Mucosa of descending colon (tissue), 3 donors: ENCODE measurements around the gene CORO1C. TPM values are rescaled to one million over a fixed set of nuclear protein-coding genes. Genes with fewer than 3 reads are reported as not detected.
A peak's percentile ranks its signal among the peaks of the same experiment; 100 is the strongest.

Source experiments
- ATAC-seq: fragments of 200-7000 bp; cut with Tn5 transposase; one replicate; pipeline ENCODE4 v1.9.1; 2020; ENCODE audit warnings: mild to moderate bottlenecking, moderate library complexity
- DNase-seq, 3 donors: peaks; one replicate each; pipeline ENCODE4 v3.0.0-alpha.2; 2020
- H3K36me3 ChIP-seq: fragments of 200-600 bp; one replicate; pipeline ENCODE4 v1.8.0; 2021; ENCODE audit warnings: low read depth, mild to moderate bottlenecking
- H3K4me1 ChIP-seq: fragments of 200-600 bp; one replicate; pipeline ENCODE4 v1.8.0; 2021; ENCODE audit warnings: low read depth, mild to moderate bottlenecking
- H3K4me3 ChIP-seq: fragments of 200-600 bp; one replicate; pipeline ENCODE4 v1.8.0; 2021; ENCODE audit warnings: mild to moderate bottlenecking
- H3K9me3 ChIP-seq: fragments of 200-600 bp; one replicate; pipeline ENCODE4 v1.8.0; 2021; ENCODE audit warnings: mild to moderate bottlenecking
- CTCF ChIP-seq: fragments of 200-600 bp; IDR thresholded peaks from one replicate; pipeline ENCODE4 v1.8.0; 2022; ENCODE audit warnings: antibody characterized with exemption, mild to moderate bottlenecking
- intact Hi-C, 2 donors: fragments of 100-400 bp; cut with DNase I in 1 of 2; cut with micrococcal nuclease in 1 of 2; formaldehyde crosslinking; loops; one replicate each; pipeline versions ENCODE4 v1.11.0 to v1.11.1; 2022; cut with DNase I, micrococcal nuclease
- long read RNA-seq, 2 donors: library from polyadenylated mRNA; unstranded; transcript quantifications; one replicate each; pipeline ENCODE4 v2.0.0, GENCODE V29; 2019 to 2021
- total RNA-seq, 3 donors: library from RNA; stranded (reverse); fragmentation: NEBNext Ultra II Directional in 2 of 3; extraction: Animal tissue kit (Norgen Biotek cat#: 25700) in 2 of 3; gene quantifications; one replicate each; pipeline versions ENCODE4 v1.2.1 to v1.2.4, GENCODE V29; 2021 to 2023
- donor health status: DM: no; HTN: no; CAD: no; lungs with moderate emphysema.
- donor health status: DM: no; HTN: no; CAD: no.
- donor health status: DM: no; HTN: yes; CAD: no.

The CORO1C gene
- total RNA-seq, result 100 to 1,000 TPM in 2 of 3 donors, 10 to 100 TPM in 1; 80.5 to 328 (median 123) TPM
- long read RNA-seq, donor 1, transcript CORO1C-201 (11 exons, 3,892 nt), result major isoform, 61 of 87 reads
- long read RNA-seq, donor 1, partial matches to known transcripts, result 11 of 87 reads
- long read RNA-seq, donor 1, other reads (novel, unspliced or antisense), result 14 of 87 reads
- long read RNA-seq, donor 2, transcript CORO1C-201 (11 exons, 3,892 nt), result major isoform, 6 of 13 reads
- long read RNA-seq, donor 2, partial matches to known transcripts, result 2 of 13 reads
- long read RNA-seq, donor 2, other reads (novel, unspliced or antisense), result 5 of 13 reads

GRCh38 chr12:108731105-108731865, at the start of gene CORO1C:
Gene CORO1C, minus strand, starts transcription at chr12:108731518. Its CDS starts 30,200 bp downstream, at chr12:108701318.
- DNase-seq (peak; percentile 97 to 100 (median 99)), ATAC-seq (peak; percentile 84)
- no peaks in the 10 kb centered on the region for H3K9me3 ChIP-seq

DNA sequence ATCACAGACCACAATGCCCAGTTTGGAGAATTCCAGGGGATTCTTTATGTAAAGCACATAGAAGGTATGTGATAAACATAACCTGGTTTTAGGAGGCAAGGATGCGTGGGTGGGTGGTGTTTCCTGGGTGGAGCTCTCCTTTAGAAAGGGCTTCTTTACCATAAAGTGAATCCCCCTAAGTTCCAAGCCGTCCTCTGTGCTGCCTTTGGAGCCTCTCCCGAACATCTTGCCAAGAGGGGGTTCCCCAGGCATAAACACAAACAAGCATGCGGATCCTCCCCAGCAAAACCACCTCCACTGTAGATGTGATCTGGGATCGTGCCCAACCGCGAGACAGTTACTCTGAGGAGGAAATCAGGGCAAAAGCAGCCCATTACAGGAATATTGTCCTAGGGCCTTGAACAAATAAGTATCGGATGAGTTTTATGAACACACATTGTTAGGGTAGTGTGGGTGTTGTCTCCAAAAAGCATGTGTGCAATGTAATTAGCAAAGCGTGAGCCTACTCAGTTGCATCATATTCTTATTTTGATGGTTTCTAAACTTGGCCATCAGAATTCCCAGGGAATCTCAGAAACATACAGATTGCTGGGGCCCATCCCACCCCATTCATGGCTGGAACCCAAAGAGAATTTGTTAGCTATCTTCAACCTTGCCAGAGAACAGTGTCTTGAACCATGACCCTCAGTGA, 48.8 kb upstream of the CORO1C start:
- Histone ChIP-seq H3K36me3 (no peaks in the 10 kb centered on the region), H3K4me3 (no peak overlapping the region), H3K9me3 (no peaks in the 10 kb centered on the region), H3K4me1 (no peaks in the 10 kb centered on the region)
- no peak for DNase-seq
- intact Hi-C loops, result no loop called here
- no peak for TF ChIP-seq CTCF
- ATAC-seq, result peak; percentile 64

More at GRCh38 chr12:108731105-108731865, at the start of gene CORO1C:
- TF ChIP-seq CTCF, result peak; percentile 85
- H3K4me3 ChIP-seq, result peak within 1 kb of the TSS; percentile 73
- no peaks in the 10 kb centered on the region for H3K36me3 ChIP-seq
- intact Hi-C loops, result loop anchor here in 1 of 2 donors (10.0 kb wide), 1 partner anchor 64 kb away; no protein-coding TSS in a partner anchor
- peaks cover 34% of the 10 kb centered on the region for H3K4me1 ChIP-seq

DNA sequence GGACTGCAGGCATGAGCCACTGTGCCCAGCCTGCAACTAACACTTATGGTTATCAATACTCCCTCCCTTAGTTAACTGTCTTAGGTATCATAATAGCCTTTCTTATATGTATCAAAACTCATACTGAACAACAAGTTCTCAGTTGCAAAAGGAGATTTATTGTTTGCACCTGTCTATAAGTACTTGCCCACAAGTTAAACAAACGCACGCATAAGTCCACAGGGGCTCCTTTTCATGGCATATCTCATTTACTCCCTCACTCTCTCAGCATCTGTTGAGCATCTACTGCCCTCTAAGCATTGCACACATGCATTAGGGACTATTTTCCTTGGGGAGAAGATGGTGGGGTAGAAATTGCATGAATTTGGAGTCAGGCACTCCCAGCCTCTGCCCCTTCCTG, 46.7 kb upstream of the CORO1C start:
- no peak for TF ChIP-seq CTCF
- DNase-seq, result no peak
- no peak for ATAC-seq
- intact Hi-C loops, result no loop called here
- Histone ChIP-seq H3K4me1 (peaks cover 13% of the 10 kb centered on the region), H3K4me3 (no peak overlapping the region), H3K36me3 (no peaks in the 10 kb centered on the region), H3K9me3 (no peaks in the 10 kb centered on the region)

- no peak overlapping the region for H3K4me3 ChIP-seq
- peaks cover 13% of the 10 kb centered on the region for H3K4me1 ChIP-seq
- intact Hi-C loops, result no loop called here
- H3K36me3 ChIP-seq, result no peaks in the 10 kb centered on the region
- no peak for TF ChIP-seq CTCF
- ATAC-seq (no peak), DNase-seq (no peak)
- no peaks in the 10 kb centered on the region for H3K9me3 ChIP-seq
Observed at GRCh38 chr12:108777156-108777555, 45.8 kb upstream of the CORO1C start.

DNA sequence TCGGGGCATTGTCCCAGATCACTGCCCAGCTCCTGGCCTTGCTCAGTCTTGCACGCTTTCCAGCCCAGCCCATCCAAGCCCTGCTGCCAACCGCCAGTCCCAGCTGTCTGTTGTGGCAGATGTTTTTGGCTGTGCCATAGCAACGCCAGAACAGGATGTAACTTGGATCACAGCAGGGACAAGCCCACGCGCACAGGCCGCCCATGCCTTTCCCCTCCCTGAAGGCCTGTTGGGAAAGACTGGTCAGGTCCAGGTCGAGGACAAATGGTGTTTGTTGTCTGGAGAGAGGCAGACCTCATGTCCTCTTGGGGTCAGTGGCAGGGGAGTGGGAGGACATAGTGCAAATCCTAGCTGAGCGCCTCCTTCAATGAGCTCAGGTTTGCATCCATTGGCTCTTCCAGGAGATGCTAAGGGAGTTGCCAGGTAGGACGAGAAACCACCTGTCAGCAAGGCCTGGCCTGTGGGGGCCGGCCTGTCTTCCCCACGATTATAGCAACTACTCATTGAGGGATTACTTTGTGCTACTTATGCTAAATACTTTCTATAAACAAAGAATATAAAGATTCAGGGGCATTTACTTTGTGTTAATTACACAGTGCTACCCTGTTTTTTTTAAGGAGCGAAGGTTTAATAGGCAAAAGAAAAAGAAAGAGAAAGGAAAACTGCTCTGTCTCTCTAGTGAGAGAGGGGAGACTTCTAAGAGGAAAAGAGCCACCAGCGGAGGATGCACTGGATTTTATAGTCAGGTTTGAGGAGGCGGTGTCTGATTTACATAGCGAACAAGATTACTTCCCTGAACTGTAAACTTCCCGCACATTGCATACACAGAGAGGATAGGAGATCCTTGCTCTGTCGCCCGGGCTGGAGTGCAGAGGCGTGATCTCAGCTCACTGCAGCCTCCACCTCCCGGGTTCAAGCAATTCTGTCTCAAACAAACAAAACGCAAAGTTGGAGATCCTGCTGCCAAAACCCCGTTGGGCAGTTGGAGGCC, 42.8 kb upstream of the CORO1C start:
- peaks cover 13% of the 10 kb centered on the region for H3K4me1 ChIP-seq
- ATAC-seq (peak; percentile 88), DNase-seq (peak; percentile 73 to 88 (median 74))
- no peak overlapping the region for H3K4me3 ChIP-seq
- H3K9me3 ChIP-seq, result no peaks in the 10 kb centered on the region
- intact Hi-C loops, result no loop called here
- no peak for TF ChIP-seq CTCF
- no peaks in the 10 kb centered on the region for H3K36me3 ChIP-seq
